HG03139 (cell line): ENCODE measurements around the gene TNNI2.
"Not testable (repeated sequence)": the region's sequence is repeated elsewhere in the genome, so short reads cannot be mapped to it uniquely, and the experiment has no call there.

Source experiments
- ATAC-seq: cut with Tn5 transposase; IDR thresholded peaks from one replicate; pipeline ENCODE4 v1.9.1; 2021; ENCODE audit not compliant: unreplicated experiment

The TNNI2 gene

GRCh38 chr11:1838426-1839144, at the start of gene TNNI2:
TSS of gene TNNI2 (plus strand) at chr11:1838981. CDS start at chr11:1839697, 716 bp downstream.
- no peak for ATAC-seq

GRCh38 chr11:1791912-1792311, 46.9 kb upstream of the TNNI2 start:
- no peak for ATAC-seq

GRCh38 chr11:1792461-1792860, 46.3 kb upstream of the TNNI2 start:
- no peak for ATAC-seq

GRCh38 chr11:1793081-1793480, 45.7 kb upstream of the TNNI2 start:
- ATAC-seq: no peak

- ATAC-seq: no peak
Measured at GRCh38 chr11:1796413-1797011, 42.3 kb upstream of the TNNI2 start.

GRCh38 chr11:1797391-1798125, 41.2 kb upstream of the TNNI2 start:
- no peak for ATAC-seq

- ATAC-seq: no peak
Measured at GRCh38 chr11:1803246-1803645, 35.5 kb upstream of the TNNI2 start.

GRCh38 chr11:1803835-1804519, 34.8 kb upstream of the TNNI2 start:
- not testable (repeated sequence) for ATAC-seq

GRCh38 chr11:1805525-1805924, 33.3 kb upstream of the TNNI2 start:
- ATAC-seq: no peak

- no peak for ATAC-seq
Measured at GRCh38 chr11:1807264-1807995, 31.4 kb upstream of the TNNI2 start.

- ATAC-seq: no peak
Measured at GRCh38 chr11:1810761-1811160, 28.0 kb upstream of the TNNI2 start.

- ATAC-seq: no peak
Measured at GRCh38 chr11:1812274-1812673, 26.5 kb upstream of the TNNI2 start.

- no peak for ATAC-seq
Measured at GRCh38 chr11:1812801-1813200, 26.0 kb upstream of the TNNI2 start.

- ATAC-seq: not testable (repeated sequence)
Measured at GRCh38 chr11:1813356-1813755, 25.4 kb upstream of the TNNI2 start.

GRCh38 chr11:1814691-1815090, 24.1 kb upstream of the TNNI2 start:
- no peak for ATAC-seq

- no peak for ATAC-seq
Measured at GRCh38 chr11:1815311-1815710, 23.5 kb upstream of the TNNI2 start.

GRCh38 chr11:1815751-1816150, 23.0 kb upstream of the TNNI2 start:
- ATAC-seq: no peak

GRCh38 chr11:1817000-1817399, 21.8 kb upstream of the TNNI2 start:
- ATAC-seq: no peak

- ATAC-seq: no peak
Measured at GRCh38 chr11:1817511-1817910, 21.3 kb upstream of the TNNI2 start.

- ATAC-seq: no peak
Measured at GRCh38 chr11:1819074-1819473, 19.7 kb upstream of the TNNI2 start.
